GM18520 (cell line): ENCODE measurements around the gene NRDE2.

Experiments used
- ATAC-seq: cut with Tn5 transposase; IDR thresholded peaks from one replicate; pipeline ENCODE4 v1.9.1; 2021; ENCODE audit not compliant: unreplicated experiment

NRDE2 gene

DNA sequence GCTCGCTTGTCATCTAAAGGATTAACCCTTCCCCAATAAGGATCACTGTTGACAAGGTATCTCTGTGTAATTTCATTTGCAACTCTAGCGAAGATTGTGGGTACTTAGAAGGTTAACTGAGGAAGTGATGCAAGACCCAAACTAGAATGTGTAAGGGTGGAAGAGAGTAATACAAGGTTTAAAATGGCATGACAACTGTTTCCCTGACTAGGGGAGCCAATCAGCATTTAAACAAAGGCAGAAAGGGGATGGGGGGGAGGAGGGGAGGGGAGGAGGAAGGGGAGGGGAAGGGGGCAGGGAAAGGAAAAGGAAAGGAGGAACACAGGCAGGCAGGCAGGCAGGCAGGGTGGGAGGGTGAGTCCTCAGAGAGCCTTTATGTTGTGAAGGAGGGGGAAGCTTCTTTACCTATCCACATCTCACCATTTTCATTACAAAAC lies 31.1 kb downstream of the NRDE2 start:
- no peak for ATAC-seq

DNA sequence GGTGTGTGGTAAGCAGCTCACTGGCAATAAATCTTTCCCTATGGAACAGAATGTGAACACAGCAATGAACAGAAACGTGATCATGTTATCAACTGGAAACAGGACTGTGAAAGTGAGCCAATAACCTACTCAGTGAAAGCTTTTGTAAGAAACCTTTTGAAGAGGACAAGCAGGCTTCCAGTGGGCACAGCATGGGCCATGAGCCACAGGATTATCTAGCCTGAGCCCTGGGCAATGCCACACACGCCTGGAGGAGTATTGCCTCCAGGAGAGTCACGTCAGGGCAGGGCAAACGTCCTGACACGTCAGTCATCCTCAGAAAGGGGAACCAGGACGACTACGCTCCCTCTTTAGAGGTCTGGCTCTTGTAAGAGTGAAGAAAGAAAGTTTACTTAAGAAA lies 32.3 kb downstream of the NRDE2 start:
- no peak for ATAC-seq

DNA sequence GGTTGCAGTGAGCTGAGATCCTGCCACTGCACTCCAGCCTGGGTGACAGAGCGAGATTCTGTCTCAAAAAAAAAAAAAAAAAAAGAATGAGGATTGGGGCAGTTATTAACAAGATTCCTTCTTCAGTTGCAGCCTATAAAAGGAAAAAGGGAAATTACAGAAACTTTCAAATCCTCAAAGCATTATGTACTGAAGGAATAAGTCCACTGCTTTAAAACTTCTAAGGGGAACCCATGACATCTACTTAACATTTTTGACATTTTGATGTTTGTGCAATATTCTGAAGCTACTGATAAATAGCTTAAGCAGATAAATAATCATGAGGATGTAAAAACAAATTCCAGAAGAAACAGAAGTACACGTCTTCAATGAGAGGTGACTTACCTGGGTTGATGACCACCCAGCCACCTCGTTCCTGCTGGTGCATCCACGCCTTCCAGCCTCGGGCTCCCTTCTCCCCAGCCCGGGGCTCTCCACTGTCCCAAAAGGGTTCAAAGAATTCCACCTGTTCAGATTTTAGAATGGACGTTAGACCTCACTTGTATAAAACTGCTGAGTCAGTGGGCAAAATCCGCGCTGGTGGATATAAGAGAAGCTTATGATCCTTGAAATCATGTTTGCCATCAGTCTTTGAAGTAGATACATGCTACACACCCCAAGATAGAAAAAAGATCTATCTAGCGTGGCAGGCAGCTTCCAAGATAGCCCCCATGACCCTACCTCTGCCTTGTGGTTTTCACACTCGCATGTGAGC lies 33.7 kb downstream of the NRDE2 start:
- ATAC-seq = no peak

DNA sequence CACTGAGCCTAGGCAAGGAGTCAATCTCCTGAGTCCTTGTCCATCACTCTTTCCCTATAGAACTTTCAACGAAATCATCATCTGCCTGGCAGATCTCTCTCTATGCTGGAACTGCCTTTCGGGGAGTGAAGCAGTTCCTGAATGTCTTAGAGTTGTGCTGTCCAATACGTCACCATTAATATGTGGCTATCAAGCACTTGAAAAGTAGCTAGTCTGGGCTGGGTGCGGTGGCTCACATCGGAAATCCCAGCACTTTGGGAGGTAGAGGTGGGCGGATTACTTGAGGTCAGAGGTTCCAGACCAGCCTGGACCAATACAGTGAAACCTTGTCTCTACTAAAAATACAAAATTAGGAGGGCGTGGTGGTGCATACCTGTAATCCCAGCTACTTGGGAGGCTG lies 35.1 kb downstream of the NRDE2 start:
- no peak for ATAC-seq

DNA sequence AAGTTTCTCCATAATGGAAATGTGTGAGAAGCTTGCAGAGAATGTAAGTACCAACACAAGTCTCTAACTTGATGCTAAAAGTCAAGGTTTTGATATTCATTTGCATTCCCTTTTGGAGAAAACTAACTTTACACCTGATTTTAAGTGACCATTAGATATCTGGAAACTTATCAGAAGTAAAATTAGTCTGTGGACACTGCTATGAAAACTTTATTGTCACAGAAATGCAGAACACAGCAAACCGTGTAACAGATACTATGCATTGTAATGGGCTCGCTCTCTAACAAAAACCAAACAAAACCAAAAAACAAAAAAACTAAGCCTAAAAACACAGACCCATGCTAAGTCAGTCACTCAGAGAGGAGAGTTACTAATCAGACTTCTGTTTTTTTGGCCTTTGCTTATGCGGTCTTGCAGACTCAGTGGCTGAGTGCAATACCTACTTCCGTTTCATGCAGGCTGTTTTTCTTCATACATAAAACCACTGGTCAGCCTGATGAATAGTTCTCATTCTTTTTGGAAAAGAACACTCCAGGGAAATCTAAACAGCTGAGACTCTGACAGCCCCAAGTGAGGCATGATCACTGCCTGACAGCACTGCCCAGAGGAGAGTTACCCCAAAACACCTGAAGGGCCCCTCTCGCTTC lies 35.7 kb downstream of the NRDE2 start:
- no peak for ATAC-seq

DNA sequence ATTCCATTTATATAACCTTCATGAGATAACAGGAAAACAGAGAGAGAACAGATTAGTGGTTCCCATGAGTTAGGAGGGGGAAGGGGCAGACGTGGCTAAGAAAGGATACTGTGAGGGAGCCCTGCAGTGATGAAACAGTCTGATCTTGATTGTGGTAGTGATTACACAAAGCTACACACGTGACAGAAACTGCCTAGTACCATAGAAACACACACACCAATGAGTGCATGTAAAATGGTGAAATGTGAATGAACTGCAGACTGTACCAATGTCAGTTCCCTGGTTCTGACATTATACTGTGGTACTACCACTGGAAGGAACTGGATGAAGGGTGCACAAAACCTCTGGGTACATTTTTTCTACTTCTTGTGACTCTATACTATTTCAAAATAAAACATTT lies 36.9 kb downstream of the NRDE2 start:
- no peak for ATAC-seq

DNA sequence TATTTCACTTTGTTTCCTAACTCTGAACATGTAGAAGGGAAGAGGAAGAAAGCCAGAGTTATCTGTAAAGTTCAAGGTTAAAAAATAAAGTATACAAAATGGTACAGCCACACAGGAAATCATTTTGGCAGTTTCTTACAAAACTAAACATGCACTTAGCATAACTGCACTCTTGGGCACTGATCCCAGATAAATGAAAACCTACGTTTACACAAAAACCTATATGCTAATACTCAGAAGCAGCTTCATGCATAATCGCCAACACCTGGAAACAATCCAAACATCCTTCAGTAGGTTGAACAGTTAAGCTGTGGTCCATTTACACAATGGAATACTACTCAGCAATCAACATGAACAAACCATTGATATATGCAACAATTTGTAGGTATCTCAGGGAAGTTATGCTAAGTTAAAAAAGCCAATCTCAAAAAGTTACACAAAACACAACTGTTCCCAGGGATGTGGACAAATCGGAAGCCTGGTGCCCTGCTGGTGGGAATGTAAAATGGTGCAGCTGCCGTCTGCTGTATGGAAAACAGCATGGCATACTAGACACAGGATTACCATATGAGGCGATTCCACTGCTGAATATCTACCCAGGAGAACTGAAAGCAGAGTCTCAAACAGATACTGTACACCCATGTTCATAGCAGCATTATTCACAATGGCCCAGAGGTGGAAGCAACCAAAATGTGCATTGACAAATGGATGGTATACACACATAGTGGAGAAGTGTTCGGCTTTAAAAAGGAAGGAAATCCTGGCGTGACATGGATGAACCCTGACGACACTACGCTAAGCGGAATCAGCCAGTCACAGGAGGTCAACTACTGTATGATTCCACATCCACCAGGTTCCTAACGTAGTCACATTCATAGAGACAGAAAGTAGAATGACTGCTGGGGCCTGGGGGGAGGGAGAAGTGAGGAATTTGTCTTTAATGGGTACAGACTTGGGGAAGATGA lies 37.7 kb downstream of the NRDE2 start:
- ATAC-seq = no peak

DNA sequence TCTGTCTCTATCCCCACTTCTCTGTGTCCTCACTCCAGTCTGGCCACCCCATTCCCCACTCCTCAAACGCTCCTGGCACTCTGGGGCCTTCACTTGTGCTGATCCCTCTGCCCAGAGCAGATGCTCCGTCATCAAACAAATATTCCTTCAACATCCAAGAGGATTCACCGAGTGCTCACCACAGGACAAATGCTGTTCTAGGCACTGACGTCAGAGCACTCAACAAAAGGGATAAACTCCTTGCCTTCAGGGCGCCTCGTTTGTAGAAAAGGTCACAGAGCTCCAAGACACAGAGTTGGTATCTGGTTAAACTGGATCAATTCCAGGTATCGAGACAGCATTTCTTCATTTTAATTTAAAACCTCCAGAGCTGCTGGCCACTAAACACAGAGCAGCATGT lies 40.0 kb downstream of the NRDE2 start:
- no peak for ATAC-seq

DNA sequence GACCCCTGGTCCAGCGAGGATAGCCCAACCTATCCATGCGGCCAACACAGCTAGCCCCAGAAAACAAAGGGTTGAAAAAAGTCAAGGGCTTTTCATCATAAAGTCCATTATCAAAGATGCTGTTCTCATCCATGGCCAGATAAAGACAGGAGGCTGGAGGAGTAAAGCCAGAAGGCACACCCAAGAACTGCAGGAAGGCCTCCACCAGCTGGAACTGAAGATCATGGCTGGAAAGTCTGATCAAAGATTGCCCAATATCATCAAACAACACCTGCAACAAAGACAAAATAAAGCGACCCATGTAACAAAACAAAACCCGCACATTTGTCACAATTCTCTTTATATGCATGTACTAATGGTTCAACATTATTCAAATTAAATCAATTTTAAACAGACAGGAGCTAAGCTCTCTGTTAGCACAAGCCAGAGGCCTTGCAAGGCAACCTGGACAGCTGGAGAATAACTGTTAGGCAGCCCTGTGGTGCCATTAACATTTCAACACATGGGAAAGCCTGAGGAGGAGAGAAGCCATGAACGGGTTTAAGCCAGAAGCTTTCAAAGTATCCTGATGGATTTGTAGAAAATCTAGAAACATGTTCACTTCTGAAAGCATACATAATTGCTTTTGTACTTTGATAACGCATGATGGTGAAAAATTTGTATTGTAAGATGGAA lies 41.3 kb downstream of the NRDE2 start:
- no peak for ATAC-seq

DNA sequence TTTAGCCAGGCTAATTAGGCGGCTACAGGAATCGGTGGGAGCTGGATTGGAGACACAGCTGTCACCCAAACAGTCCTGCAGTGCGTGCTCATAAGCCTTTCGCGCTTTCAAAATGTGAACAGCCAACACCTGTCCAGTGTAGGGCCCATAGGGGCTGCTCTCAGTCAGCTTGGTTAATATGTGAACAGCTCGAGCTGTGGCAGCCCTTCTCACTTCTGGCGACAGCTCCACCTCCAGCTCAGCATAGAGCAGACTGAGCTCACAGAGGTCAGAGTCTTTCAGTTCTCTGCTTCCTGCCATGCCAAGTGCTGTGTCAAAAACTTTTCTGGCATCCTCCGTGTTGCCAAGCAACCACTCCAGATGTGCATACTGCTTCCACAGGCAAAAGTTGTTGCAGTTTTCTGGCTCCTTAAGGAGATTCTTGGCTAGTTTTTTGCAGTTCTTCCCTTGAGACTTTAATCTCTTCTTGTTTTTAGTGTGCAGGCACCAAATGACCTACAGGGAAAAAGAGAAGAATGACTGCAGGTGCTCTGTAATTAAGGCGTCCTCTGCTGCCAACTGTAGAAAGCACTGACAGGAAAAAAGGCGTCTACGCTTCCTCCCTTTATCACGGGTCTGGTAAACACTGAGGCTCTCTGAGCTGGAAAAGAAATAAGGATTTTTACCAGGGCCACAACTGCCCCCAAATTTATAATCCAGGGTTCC lies 42.9 kb downstream of the NRDE2 start:
- peak; percentile 99 for ATAC-seq

DNA sequence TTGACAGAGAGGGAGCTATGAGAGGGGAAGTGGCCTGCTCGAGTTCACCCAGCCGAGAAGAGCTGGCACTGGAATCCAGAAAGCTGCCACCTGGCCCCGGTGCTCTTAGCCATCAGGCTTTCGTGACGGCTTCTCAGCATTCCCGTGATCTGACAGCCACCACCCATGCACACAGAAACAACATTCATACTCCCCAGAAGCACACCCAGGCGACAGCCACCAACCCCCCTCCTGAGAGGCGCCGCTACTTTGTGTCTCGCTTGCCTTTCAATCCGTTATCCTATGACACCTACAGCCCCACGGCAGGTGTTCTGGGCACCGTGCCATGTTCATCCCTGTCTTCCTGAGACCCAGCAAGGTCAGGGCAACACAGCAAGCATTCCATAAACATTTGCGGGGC lies 44.0 kb downstream of the NRDE2 start:
- ATAC-seq = no peak

DNA sequence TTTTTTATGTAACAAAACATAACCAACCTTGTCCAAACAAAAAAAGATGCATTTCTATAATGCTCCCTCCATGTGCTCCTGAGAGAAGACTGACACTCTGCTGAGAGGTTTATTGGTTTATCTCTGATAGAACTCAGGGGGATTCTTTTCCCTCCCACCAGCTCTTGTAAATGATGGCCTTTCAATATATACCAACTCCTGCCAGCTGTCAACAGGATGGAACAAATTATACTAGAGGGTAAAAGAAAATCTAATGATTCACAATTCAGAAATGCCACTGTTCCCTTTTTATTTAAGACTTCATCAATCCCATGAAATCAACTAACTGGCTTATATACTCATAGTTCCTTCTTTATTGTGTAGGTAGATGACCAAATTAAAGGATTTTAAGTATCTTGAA lies 50.0 kb downstream of the NRDE2 start:
- ATAC-seq = no peak

DNA sequence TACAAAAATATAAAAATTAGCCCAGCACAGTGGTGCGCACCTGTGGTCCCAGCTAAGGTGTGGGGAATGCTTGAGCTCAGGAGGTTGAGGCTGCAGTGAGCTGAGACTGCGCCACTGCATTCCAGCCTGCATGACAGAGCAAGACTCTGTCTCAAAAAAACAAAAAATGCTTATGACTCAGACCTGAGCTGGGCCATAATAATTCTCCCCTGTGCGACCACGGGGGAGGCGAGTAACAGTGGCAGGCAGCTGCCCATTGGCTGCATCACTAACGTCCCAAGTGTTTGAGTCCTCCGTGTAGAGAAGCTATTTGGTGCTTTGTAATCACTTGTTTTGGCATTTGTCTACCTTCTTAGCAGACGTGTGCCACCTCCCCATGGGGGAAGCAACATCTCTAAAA lies 50.5 kb downstream of the NRDE2 start:
- ATAC-seq = no peak

DNA sequence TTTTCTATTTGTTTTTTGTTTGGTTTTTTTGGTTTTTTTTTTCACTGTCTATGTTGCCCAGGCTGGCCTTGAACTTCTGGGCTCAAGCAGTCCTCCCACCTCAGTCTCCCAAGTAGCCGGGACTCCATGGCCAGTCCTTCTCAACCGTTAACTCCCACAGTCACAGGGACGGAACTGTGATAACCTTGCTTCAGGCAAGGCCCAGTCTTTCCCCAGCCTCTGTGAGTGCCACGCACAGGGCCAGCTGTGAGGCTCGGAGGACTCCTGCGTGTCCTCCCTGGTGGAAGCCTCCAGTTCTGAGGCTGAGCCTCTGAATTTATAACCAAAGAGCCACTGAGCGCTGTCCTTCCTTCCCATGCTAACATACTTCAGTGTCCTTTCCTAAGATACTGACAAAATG lies 51.6 kb downstream of the NRDE2 start:
- ATAC-seq = no peak

DNA sequence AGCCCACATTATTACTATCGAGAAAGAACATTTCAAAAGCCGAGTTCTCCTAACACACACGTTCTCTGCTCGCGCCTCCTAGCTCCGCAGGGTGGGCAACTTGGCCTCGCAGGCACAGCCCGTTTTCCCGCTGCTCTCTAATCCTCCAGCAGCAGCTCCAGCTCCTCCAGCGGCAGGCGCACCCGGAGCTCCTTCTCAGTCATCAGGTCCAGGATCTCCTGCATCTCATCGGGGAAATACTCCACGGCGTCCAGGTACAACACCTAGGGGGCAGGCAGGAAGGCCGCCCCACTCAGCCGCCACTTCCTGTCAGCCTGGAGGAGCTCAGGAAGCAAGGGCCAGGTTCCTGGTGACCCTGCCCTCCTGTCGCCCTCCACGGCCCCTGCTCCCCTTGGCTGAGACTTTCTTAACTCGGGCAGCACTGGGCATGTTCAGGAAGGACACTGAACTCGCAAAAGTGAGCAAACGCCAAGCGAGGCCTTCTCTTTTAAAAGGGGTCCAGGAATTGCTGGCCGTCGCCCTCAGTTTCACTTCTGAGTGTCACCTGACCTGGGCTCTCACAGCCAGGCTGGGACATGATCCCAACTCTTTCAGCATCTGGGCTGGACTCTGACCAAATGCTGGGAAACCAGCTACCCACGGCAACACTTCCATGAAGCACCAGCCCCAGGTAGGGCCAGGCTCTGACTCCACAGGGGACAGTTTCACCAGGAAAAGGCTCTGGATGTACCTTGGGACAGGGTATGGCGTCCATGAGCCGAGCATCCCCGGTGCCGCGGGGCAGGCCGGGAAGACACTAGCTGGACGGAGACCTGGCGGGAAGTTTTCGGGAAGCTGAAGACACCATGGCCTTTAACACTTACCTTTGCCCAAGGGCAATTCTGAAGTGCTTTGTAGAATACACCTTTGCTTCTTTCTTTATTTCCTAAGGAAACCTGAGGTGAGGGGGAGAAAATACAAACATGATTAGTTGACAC lies 53.3 kb downstream of the NRDE2 start:
- ATAC-seq = no peak

DNA sequence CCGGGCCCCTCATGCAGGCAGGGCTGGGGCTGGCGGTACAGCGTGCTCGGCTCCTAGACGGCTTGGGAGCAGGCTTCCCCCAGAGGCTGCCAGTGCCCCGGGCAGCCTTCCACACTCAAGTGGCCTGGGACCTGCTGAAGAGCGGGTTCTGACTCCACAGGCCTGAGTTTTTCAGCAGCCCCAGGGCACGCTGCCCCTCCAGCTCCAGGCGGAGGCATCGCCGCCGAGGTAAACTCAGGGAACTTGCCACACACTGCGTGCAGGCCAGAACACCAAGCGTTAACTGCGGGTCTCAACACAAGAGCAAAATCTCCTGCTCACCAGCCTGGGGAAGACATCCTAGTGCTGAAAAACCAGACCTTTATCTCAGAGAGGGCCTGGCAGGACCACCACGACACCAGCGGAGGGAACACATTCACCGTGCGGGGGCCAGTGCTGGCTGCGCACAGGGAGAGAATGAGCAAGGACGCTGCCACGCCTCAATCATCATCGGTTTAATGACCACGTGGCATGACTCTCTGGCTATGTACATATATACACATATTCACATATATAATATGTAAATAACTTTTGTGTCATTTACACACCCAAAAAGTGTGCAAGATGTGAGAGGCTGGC lies 54.1 kb downstream of the NRDE2 start:
- no peak for ATAC-seq

DNA sequence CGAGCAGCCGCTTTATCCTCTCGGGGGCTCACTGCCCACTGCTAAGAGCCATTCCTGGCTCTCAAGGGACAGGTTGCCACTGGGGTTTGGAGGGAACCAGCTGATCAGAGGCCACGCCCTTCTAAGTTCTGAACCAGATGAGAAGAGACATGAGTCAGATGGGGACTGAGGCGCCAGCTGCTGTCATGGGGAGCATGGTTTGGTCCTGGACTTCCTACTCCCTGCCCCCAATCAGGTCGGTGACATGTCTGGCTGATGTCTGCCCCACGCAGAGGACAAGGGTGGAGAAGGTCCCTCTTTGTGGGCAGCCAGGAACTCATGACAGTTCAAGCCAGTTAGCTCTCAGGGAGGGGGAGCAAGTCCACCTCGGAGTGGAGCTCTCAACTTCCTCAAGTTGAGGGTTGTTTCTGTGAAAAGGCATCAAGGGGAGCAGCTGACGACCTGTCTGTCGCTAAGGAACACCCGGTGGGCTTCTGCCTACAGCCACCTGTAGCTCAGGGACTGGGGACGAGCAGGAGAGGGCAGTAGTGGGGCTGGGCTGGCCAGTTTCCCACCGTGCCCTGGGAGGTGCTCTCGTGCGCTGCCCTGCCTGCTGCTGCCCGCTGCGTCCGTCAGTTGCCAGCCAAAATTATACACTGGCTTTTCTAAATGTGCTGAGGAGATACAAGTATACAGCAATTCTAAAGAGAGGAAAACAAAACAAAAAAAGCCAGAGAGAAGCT lies 54.9 kb downstream of the NRDE2 start:
- ATAC-seq = no peak

DNA sequence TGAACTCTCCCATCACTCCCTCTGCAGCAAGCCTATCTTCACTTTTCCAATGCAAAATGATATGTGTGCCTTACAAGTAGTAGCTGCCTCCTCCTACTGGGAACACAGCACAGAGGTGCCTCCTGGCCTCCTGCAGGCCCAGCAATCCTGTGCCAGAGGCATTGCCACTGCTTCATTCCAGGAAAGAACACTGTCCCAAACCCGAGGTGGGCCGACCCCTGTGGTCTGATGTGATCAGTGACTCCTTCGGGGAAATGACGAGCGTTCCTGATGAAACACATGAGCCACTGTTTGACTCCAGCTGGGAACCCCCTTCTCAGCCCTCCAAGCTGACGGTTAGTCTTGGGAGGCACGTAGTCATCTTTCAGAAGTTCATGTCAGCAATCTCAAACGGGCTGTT lies 55.9 kb downstream of the NRDE2 start:
- ATAC-seq = no peak
